SU-DHL-6 (cell line): ENCODE data around the gene NEU2.

Source experiments
- CTCF ChIP-seq: fragments of 200-600 bp; sonication (generic); IDR thresholded peaks from one replicate; pipeline ENCODE4 v1.5.1; 2017; ENCODE audit warnings: antibody characterized with exemption, mild to moderate bottlenecking, low read length, moderate library complexity; ENCODE audit not compliant: insufficient read depth, poor library complexity, severe bottlenecking
- EZH2phosphoT487 ChIP-seq: fragments of 200-600 bp; sonication (generic), shearing (Covaris generic); conservative IDR thresholded peaks from 2 replicates; pipeline ENCODE4 v1.6.1; 2018; ENCODE audit warnings: mild to moderate bottlenecking, antibody characterized with exemption, low read length, moderate library complexity, mixed read lengths

DNA sequence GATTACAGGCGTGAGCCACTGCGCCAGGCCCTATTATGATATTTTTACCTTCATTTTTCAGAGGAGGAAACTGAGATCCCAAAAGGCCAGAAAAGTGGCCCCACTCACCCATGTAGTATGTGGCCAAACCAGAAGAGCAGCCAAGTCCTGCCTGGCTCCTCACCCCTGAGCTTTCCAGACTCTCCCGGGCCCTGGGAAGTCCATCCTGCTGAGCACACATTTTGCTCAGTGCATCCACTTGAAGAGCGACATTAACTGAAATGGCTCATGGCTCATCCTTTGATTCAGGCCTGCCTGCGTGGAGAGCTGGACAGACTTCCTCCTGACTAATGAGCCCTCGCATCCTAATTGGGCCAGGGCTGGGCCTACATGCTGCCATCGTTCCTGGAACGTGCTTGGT lies 9.9 kb upstream of the NEU2 start:
- TF ChIP-seq CTCF (no peak), EZH2phosphoT487 (no peak)
